H1 (cell line): ENCODE results near the gene MTFP1. TPM values are rescaled to one million over a fixed set of nuclear protein-coding genes. Genes with fewer than 3 reads are reported as not detected.

Source experiments
- CTCF ChIA-PET: fragments of 300-600 bp; sonication (Branson Sonifier 250); formaldehyde crosslinking; loops from one replicate; lab custom pipeline; 2021; ENCODE audit not compliant: partially characterized antibody; lab: Charles Lee
- POLR2A ChIA-PET: fragments of 300-600 bp; sonication (Branson Sonifier 250); formaldehyde crosslinking; loops from one replicate; lab custom pipeline; 2021; ENCODE audit warnings: inconsistent platforms; ENCODE audit not compliant: partially characterized antibody; lab: Charles Lee
- DNase-seq, 2 experiments: peaks; one replicate each; pipeline versions ENCODE4 v3.0.0 to v3.0.0-alpha.2; 2010 to 2022; ENCODE audit warnings: low spot score in 2 of 2, low read depth in 1 of 2, mixed read lengths in 1 of 2
- FAIRE-seq: peaks from 2 replicates; lab custom pipeline; 2011; peaks lifted over from hg19 to GRCh38; lab: Jason Lieb, UNC
- H2AFZ ChIP-seq: 2 replicates; pipeline ENCODE4 v1.8.1; 2012; ENCODE audit warnings: low read length, inconsistent platforms
- H2AK5ac ChIP-seq: 2 replicates; pipeline ENCODE4 v1.6.1; 2013; ENCODE audit warnings: low read depth, low read length
- H2BK120ac ChIP-seq: replicated peaks from 2 replicates; pipeline ENCODE3; 2013; ENCODE audit warnings: low read depth, low read length, inconsistent platforms
- H2BK12ac ChIP-seq: 2 replicates; pipeline ENCODE4 v1.6.1; 2013; ENCODE audit warnings: low read depth, low read length
- H2BK15ac ChIP-seq: 2 replicates; pipeline ENCODE4 v1.6.1; 2013; ENCODE audit warnings: low read length
- H2BK20ac ChIP-seq: 2 replicates; pipeline ENCODE4 v1.6.1; 2013; ENCODE audit warnings: low read length
- H2BK5ac ChIP-seq: 2 replicates; pipeline ENCODE4 v1.6.1; 2013; ENCODE audit warnings: low read depth, low read length
- H3K14ac ChIP-seq: 2 replicates; pipeline ENCODE4 v1.6.1; 2013; ENCODE audit warnings: inconsistent platforms; ENCODE audit not compliant: insufficient read length
- H3K18ac ChIP-seq: 2 replicates; pipeline ENCODE4 v1.6.1; 2013; ENCODE audit warnings: low read length; ENCODE audit errors: extremely low read depth
- H3K23ac ChIP-seq: 2 replicates; pipeline ENCODE4 v1.6.1; 2013; ENCODE audit warnings: inconsistent platforms; ENCODE audit not compliant: insufficient read length
- H3K23me2 ChIP-seq: 2 replicates; pipeline ENCODE4 v1.6.1; 2013; ENCODE audit warnings: low read depth, low read length
- H3K27ac ChIP-seq: 2 replicates; pipeline ENCODE4 v1.6.1; 2011; ENCODE audit warnings: low read depth, low read length, inconsistent platforms
- H3K27me3 ChIP-seq, 4 experiments: replicated peaks in 1 of 4; 1 replicate in 1 of 4; 2 replicates in 3 of 4; pipeline versions ENCODE4 v1.6.1 to v1.8.1; 2011 to 2013; ENCODE audit warnings: low read length in 3 of 4, mild to moderate bottlenecking in 3 of 4, inconsistent platforms in 2 of 4, mixed read lengths in 2 of 4, moderate library complexity in 1 of 4; ENCODE audit not compliant: control insufficient read depth in 3 of 4, insufficient read depth in 3 of 4; ENCODE audit errors: extremely low read depth in 1 of 4
- H3K36me3 ChIP-seq, 4 experiments: 2 replicates each; pipeline versions ENCODE4 v1.6.1 to v1.8.1; 2011 to 2013; ENCODE audit warnings: mild to moderate bottlenecking in 4 of 4, low read length in 3 of 4, moderate library complexity in 2 of 4, control low read depth in 1 of 4, inconsistent platforms in 1 of 4; ENCODE audit not compliant: insufficient read depth in 4 of 4, control insufficient read depth in 2 of 4
- H3K4ac ChIP-seq: replicated peaks from 2 replicates; pipeline ENCODE3; 2013; ENCODE audit warnings: low read length, low read depth, mixed read lengths, inconsistent platforms; ENCODE audit not compliant: insufficient read length
- H3K4me1 ChIP-seq, 4 experiments: replicated peaks in 1 of 4; 1 replicate in 1 of 4; 2 replicates in 3 of 4; pipeline versions ENCODE4 v1.6.1 to v1.8.1; 2011 to 2013; ENCODE audit warnings: low read length in 3 of 4, inconsistent platforms in 2 of 4, mixed read lengths in 1 of 4; ENCODE audit not compliant: insufficient read depth in 4 of 4, control insufficient read depth in 3 of 4
- H3K4me2 ChIP-seq, 2 experiments: 2 replicates each; pipeline versions ENCODE4 v1.6.1 to v1.8.1; 2011 to 2013; ENCODE audit warnings: low read depth in 2 of 2, low read length in 2 of 2, control low read depth in 1 of 2, inconsistent platforms in 1 of 2, mild to moderate bottlenecking in 1 of 2; ENCODE audit not compliant: insufficient read depth in 1 of 2
- H3K4me3 ChIP-seq, 4 experiments: fragments of 200-600, 300-600 bp in 1 of 4; sonication (generic), shearing (Covaris generic), sonication (Bioruptor Twin) in 1 of 4; 2 replicates each; pipeline versions ENCODE4 v1.5.1 to v1.8.1; 2011 to 2016; ENCODE audit warnings: low read length in 4 of 4, low read depth in 3 of 4, control low read depth in 2 of 4, inconsistent platforms in 2 of 4, mild to moderate bottlenecking in 2 of 4, mixed read lengths in 1 of 4, moderate library complexity in 1 of 4; ENCODE audit not compliant: insufficient read depth in 2 of 4; ENCODE audit errors: extremely low read depth in 1 of 4
- H3K56ac ChIP-seq: replicated peaks from 2 replicates; pipeline ENCODE3; 2013; ENCODE audit warnings: low read depth, mild to moderate bottlenecking, mixed read lengths, low read length, inconsistent platforms; ENCODE audit not compliant: insufficient read length
- H3K79me1 ChIP-seq: 2 replicates; pipeline ENCODE4 v1.6.1; 2013; ENCODE audit warnings: low read depth, low read length, control low read depth
- H3K79me2 ChIP-seq, 2 experiments: 2 replicates each; pipeline versions ENCODE4 v1.6.1 to v1.8.1; 2012 to 2013; ENCODE audit warnings: low read length in 2 of 2, mild to moderate bottlenecking in 2 of 2, inconsistent platforms in 1 of 2; ENCODE audit not compliant: insufficient read depth in 2 of 2, control insufficient read depth in 1 of 2
- H3K9ac ChIP-seq, 4 experiments: replicated peaks in 1 of 4; 1 replicate in 1 of 4; 2 replicates in 3 of 4; pipeline versions ENCODE4 v1.6.1 to v1.8.1; 2011 to 2013; ENCODE audit warnings: low read depth in 3 of 4, low read length in 3 of 4, control low read depth in 2 of 4, mild to moderate bottlenecking in 2 of 4, moderate library complexity in 2 of 4, inconsistent platforms in 1 of 4; ENCODE audit errors: extremely low read depth in 1 of 4
- H3K9me3 ChIP-seq, 2 experiments: 2 replicates each; pipeline versions ENCODE4 v1.6.1 to v1.8.1; 2012 to 2013; ENCODE audit warnings: mild to moderate bottlenecking in 2 of 2, moderate library complexity in 2 of 2, control low read depth in 1 of 2, inconsistent platforms in 1 of 2, low read depth in 1 of 2, low read length in 1 of 2, mixed read lengths in 1 of 2; ENCODE audit not compliant: insufficient read depth in 2 of 2
- H4K20me1 ChIP-seq, 2 experiments: replicated peaks in 1 of 2; 2 replicates each; pipeline versions ENCODE3 to v1.8.1; 2011 to 2013; ENCODE audit warnings: inconsistent platforms in 2 of 2, low read length in 2 of 2, mild to moderate bottlenecking in 1 of 2; ENCODE audit not compliant: insufficient read depth in 2 of 2, control insufficient read depth in 1 of 2
- H4K5ac ChIP-seq: 2 replicates; pipeline ENCODE4 v1.6.1; 2013; ENCODE audit warnings: low read length, low read depth, mixed read lengths, inconsistent platforms; ENCODE audit not compliant: insufficient read length
- H4K8ac ChIP-seq: 2 replicates; pipeline ENCODE4 v1.8.0; 2013; ENCODE audit warnings: mild to moderate bottlenecking, moderate library complexity, low read length, inconsistent platforms; ENCODE audit not compliant: insufficient read depth; ENCODE audit errors: extremely low read depth
- H4K91ac ChIP-seq: replicated peaks from 2 replicates; pipeline ENCODE3; 2013; ENCODE audit warnings: low read length, mixed read lengths, inconsistent platforms; ENCODE audit not compliant: insufficient read length
- KDM1A ChIP-seq: fragments of 200-600, 300-600 bp; sonication (generic); IDR thresholded peaks from 2 replicates; pipeline ENCODE4 v1.7.1; 2016; ENCODE audit warnings: mild to moderate bottlenecking, low read length, borderline replicate concordance
- USF2 ChIP-seq: IDR thresholded peaks from 2 replicates; pipeline ENCODE4 v1.6.1; 2011; ENCODE audit warnings: low read length, improper control_type of control experiment
- WGBS, 2 experiments: shearing (Covaris generic) in 1 of 2; methylation state at CpG; one replicate each; pipeline versions ENCODE4 v1.1.6 to v1.1.7; 2013 to 2015; ENCODE audit warnings: low lambda C conversion rate in 2 of 2, mixed read lengths in 2 of 2, inconsistent platforms in 1 of 2, low coverage in 1 of 2, missing lambda C conversion rate in 1 of 2; ENCODE audit not compliant: insufficient replicate concordance in 2 of 2, insufficient coverage in 1 of 2, insufficient read length in 1 of 2; ENCODE audit errors: extremely low coverage in 1 of 2, missing lambda C conversion rate in 1 of 2; 5-methylcytosine and 5-hydroxymethylcytosine counted together
- polyA plus RNA-seq, 7 experiments: library from polyadenylated mRNA; depleted of rRNA in 3 of 7; stranded (reverse) in 5 of 7; unstranded in 2 of 7; fragments of >200 nt in 5 of 7; fragments of 200-250 nt in 2 of 7; gene quantifications; 1 replicate in 5 of 7; 2 replicates in 1 of 7; 4 replicates in 1 of 7; pipeline versions ENCODE4 v1.2.1 to v1.2.3, GENCODE V29; 2011 to 2013; ENCODE audit warnings: missing spikeins in 2 of 7, mixed read lengths in 2 of 7
- total RNA-seq: library from RNA; stranded (reverse); fragmentation: NEBNext Ultra II Directional; extraction: Animal tissue kit (Norgen Biotek cat#: 25700); gene quantifications from 2 replicates; pipeline ENCODE4 v1.2.1, GENCODE V29; 2021

Gene MTFP1
- total and polyA plus RNA-seq, 2 of the 8 experiments (the other 6 are each of a cell fraction or from before 2014, with no cell fraction given) = 59.8 to 98.8 TPM

GRCh38 chr22:30393885-30394284, 31.7 kb upstream of the MTFP1 start:
- Histone ChIP-seq H3K4me2 (no peak overlapping the region), H2BK120ac (no peak overlapping the region), H4K20me1 (peaks cover 0 to 5% of the 10 kb centered on the region in 2 experiments), H4K5ac (no peak overlapping the region), H2BK5ac (no peak overlapping the region), H3K36me3 (no peaks in the 10 kb centered on the region), H4K8ac (no peak overlapping the region), H3K9me3 (peaks cover 9% of the 10 kb centered on the region in 2 experiments), H2BK15ac (no peak overlapping the region), H3K14ac (no peak overlapping the region), H3K79me1 (no peaks in the 10 kb centered on the region), H3K18ac (no peak overlapping the region)
- TF ChIP-seq USF2 (no peak), KDM1A (peak; percentile 83; the same call in 1 of the 2 replicates)
- TF ChIP-seq, all 59 proteins: peak for 1
- whole genome bisulfite sequencing, 2 experiments = 93% methylated on average over 3 of the region's 3 CpGs; no CpG with 5 or more reads in 1 of the 2 experiments
- Histone ChIP-seq H3K56ac (no peak overlapping the region), H2AK5ac (no peak overlapping the region), H2BK12ac (no peak overlapping the region), H3K27ac (no peak overlapping the region), H2BK20ac (no peak overlapping the region), H3K23me2 (peaks cover 8% of the 10 kb centered on the region; the same call in 1 of the 2 replicates), H4K91ac (no peak overlapping the region), H2AFZ (no peak overlapping the region), H3K4me3 (no peak overlapping the region), H3K4ac (no peak overlapping the region), H3K23ac (no peak overlapping the region), H3K79me2 (no peaks in the 10 kb centered on the region), H3K9ac (no peak overlapping the region), H3K27me3 (peaks cover 2 to 14% (median 8%) of the 10 kb centered on the region in 4 experiments; a peak in 6 of 7 replicates), H3K4me1 (peaks cover 2 to 16% (median 9%) of the 10 kb centered on the region in 4 experiments)
- ChIA-PET CTCF (interaction anchor here (1.4 to 12.0 kb wide), 2 partner anchors 13 to 33 kb away, joined by 3 to 164 read pairs; partner anchors contain the start of gene MTFP1), POLR2A (interaction anchor here (1.3 kb wide), 2 partner anchors 8 to 14 kb away, joined by 3 to 4 read pairs; no protein-coding TSS in a partner anchor)
- DNase-seq (no peak), FAIRE-seq (no peak)
